ENCODE results near the gene MRC1.
A peak's percentile ranks its signal among the peaks of the same experiment; 100 is the strongest.

The MRC1 gene

GRCh38 chr10:17795813-17796594, 13.1 kb upstream of the MRC1 start:
- no peak for DNase-seq

GRCh38 chr10:17801507-17801906, 7.6 kb upstream of the MRC1 start:
- no peak for DNase-seq

GRCh38 chr10:17802350-17802749, 6.8 kb upstream of the MRC1 start:
- no peak for DNase-seq

GRCh38 chr10:17802976-17803375, 6.2 kb upstream of the MRC1 start:
- DNase-seq: no peak

- DNase-seq: no peak
Observed at GRCh38 chr10:17805330-17805729, 3.8 kb upstream of the MRC1 start.

- peak; percentile 2 for DNase-seq
Observed at GRCh38 chr10:17805921-17806577, 3.1 kb upstream of the MRC1 start.

- DNase-seq: no peak
Observed at GRCh38 chr10:17811146-17811865, 2.2 kb downstream of the MRC1 start.

DNA sequence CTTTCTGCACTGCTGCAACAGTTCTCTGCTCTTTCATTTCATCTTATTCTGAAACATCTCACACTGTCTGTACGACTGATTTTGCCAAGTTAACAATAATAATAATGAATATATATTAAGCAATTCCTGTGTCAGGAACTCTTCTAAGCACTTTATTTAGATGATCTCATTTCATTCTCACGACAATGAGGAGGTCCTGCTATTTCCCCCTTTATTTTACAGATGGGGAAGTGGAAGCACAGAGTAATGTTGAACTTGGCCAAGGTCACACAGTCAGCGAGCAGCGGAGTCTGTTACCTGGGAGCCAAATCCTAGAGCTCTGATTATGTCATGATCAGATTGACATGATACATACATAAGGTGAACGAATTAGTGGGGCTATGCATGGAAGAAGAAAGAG, 5.8 kb downstream of the MRC1 start:
- DNase-seq: no peak

DNA sequence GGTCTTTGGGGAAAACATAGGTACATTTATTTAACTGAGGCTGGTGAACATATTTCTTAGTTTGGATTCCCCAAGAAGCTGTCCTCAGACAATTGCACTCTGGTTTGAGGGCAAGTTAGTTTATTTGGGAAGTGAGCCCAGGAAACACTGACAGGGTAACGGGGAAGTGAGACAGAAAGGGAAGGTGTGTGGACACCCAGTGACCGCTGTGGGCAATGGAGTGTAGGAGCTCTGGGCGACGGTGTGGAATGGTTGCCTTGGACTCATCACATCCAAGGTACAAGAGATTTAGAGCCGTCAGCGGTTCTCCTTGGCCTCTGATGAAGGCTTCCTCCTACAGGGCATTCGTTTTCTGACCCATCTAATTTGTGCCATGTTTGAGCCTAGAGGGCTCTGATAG, 7.1 kb downstream of the MRC1 start:
- DNase-seq: no peak

GRCh38 chr10:17817316-17817715, 8.2 kb downstream of the MRC1 start:
- no peak for DNase-seq

GRCh38 chr10:17817790-17818189, 8.6 kb downstream of the MRC1 start:
- no peak for DNase-seq

GRCh38 chr10:17819836-17820235, 10.7 kb downstream of the MRC1 start:
- DNase-seq: no peak

GRCh38 chr10:17820943-17821342, 11.8 kb downstream of the MRC1 start:
- DNase-seq: no peak

- no peak for DNase-seq
Observed at GRCh38 chr10:17821893-17822292, 12.7 kb downstream of the MRC1 start.

GRCh38 chr10:17831341-17831740, 22.2 kb downstream of the MRC1 start:
- DNase-seq: no peak

- DNase-seq: no peak
Observed at GRCh38 chr10:17831896-17832295, 22.7 kb downstream of the MRC1 start.

DNA sequence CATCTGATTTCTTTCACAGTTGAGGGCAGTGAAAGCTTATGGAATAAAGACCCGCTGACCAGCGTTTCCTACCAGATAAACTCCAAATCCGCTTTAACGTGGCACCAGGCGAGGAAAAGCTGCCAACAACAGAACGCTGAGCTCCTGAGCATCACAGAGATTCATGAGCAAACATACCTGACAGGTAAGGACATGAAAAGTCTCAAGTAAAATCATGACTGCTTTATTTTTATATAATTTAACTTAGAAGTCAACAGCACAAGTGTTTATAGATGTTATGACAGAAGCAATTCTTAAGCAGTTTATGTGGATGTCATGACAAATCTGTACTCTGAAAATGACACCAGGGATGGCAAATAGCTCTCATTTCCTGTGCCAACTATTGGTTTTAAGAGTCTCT, 24.5 kb downstream of the MRC1 start:
- no peak for DNase-seq

- no peak for DNase-seq
Observed at GRCh38 chr10:17835688-17836087, 26.5 kb downstream of the MRC1 start.

DNA sequence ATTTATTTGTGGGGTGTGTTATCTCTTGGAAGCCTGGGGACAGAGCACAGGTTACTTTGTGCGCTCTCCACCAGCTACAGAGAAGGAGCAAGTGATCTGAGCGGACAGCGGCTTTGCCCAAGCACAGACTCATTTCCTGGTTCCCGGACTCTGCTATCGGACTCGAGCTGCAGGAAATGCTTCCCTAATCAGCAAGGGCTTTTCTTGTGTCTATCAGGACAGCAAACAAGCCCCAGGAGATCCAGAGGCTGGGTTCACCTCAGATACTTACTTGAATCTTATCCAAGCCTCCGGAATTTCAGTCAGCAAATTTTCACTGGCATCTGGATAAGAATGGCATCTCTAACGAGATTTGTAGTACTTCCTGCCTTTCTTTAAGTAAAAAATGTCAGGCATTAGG, 27.8 kb downstream of the MRC1 start:
- no peak for DNase-seq

GRCh38 chr10:17838080-17838648, 29.0 kb downstream of the MRC1 start:
- no peak for DNase-seq

DNA sequence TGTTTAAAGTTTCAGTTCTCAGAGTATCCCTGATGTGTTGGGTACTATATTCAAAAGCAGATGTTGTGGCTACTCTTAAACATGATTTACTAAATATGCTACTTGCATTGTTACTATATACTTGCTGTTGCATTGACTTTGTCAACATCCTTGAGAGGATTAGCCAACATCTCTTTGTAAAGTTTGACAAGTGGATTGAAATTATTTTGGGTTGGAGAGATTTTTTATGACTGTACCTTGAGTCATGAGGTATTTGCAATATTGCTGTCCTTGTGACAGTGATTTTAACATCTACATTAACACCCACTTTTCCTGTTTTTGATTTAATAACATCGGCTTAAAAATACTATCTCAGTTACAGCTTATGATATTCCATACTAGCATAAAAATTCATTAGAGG, 31.9 kb downstream of the MRC1 start:
- DNase-seq: no peak

GRCh38 chr10:17842641-17843040, 33.5 kb downstream of the MRC1 start:
- DNase-seq: no peak

DNA sequence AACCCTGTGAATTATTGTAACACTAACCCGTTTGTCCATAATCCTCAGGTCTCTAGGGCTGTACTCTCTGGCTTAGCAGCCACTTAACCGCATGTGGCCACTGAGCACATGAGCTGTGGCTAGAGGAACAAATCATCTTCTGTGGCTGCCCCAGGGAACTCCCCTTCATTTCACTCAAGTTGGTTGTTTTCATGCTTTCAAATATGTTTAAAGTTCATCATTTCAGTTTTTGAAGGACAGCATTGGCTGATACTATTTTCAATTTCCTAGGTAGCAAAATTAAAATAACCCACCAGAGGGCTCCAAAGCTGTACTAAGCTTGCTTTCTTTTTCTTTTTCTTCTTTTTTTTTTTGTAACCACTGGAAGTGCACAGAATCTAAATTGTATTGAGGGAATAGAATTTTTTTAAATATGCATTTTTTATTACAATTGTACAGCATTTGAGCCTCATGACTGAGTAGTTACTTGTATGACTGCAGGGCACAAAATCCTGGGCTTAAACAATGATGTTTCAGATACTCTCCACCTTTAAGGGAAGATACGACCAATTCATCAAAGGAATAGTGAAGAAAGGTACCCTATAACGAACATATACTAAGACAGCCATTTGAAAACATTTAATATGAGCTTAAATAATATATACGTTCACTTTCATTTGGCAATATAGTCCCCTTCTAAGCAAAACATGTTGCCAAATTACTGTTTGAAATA, 38.6 kb downstream of the MRC1 start:
- no peak for DNase-seq

Measured in stimulated activated CD4-positive, alpha-beta T cell treated with anti-CD3 and anti-CD28 coated beads, Interleukin-12 subunit alpha, Interleukin-12 subunit beta, amount 100 ng/mL, for 4 hours (primary cell).